Measurements from ENCODE around the gene RPEL1.

GRCh38 chr10:103207141-103207540 lies 38.5 kb upstream of the RPEL1 start:
- TF ChIP-seq CTCF (IDR thresholded peaks at IDR 0.05), result no peak
- no peak for TF ChIP-seq POLR2A (IDR thresholded peaks at IDR 0.05)

All from uterus (tissue), 2 donors.